Keratinocyte (primary cell): ENCODE data around the gene DBNDD1.

Experiments used
- EZH2 ChIP-seq: IDR thresholded peaks from one replicate; pipeline ENCODE4 v1.6.1; 2012; ENCODE audit warnings: inconsistent platforms, mild to moderate bottlenecking, low read length, moderate library complexity
- TF ChIP-seq, protein P1 (sequence below), 3 experiments: IDR thresholded peaks in 1 of 3; conservative IDR thresholded peaks in 1 of 3; optimal IDR thresholded peaks in 1 of 3; 2 replicates in 2 of 3; 3 replicates in 1 of 3; pipeline versions ENCODE3 to v1.5.1; 2011; ENCODE audit warnings: low read length in 3 of 3, mild to moderate bottlenecking in 3 of 3, moderate library complexity in 2 of 3, control low read depth in 1 of 3, inconsistent platforms in 1 of 3; ENCODE audit not compliant: insufficient read depth in 2 of 3; ENCODE audit errors: extremely low read depth in 1 of 3

DNA sequence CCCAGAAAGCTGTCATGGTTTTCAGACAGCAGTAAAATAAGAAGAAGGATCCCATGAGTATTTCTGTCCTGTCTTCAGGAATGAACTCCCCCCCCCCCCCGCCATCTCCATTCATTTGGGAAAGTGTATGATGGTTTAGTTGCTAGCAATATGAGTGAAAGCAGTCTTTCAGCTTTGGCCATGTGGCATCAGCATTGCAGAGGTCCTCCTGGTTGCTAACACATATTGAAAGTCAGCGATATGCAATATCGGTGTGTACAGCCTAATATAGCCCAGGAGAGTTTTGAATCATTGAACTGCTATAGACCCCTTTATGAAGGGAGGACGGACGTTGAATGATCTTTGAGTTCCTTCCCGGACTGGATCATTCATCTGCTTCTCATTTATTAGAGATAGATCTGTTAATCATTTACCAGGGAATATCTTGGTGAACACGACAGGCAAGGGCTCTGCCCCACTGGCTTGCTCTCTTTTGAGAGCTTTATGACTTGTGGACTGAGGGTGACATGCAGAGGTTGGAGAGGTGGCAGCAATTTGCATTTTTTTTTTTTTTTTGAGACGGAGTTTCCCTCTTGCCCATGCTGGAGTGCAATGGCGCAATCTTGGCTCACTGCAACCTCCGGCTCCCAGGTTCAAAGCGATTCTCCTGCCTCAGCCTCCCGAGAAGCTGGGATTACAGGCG is 45.5 kb downstream of the DBNDD1 start:
- TF ChIP-seq, protein P1, sequence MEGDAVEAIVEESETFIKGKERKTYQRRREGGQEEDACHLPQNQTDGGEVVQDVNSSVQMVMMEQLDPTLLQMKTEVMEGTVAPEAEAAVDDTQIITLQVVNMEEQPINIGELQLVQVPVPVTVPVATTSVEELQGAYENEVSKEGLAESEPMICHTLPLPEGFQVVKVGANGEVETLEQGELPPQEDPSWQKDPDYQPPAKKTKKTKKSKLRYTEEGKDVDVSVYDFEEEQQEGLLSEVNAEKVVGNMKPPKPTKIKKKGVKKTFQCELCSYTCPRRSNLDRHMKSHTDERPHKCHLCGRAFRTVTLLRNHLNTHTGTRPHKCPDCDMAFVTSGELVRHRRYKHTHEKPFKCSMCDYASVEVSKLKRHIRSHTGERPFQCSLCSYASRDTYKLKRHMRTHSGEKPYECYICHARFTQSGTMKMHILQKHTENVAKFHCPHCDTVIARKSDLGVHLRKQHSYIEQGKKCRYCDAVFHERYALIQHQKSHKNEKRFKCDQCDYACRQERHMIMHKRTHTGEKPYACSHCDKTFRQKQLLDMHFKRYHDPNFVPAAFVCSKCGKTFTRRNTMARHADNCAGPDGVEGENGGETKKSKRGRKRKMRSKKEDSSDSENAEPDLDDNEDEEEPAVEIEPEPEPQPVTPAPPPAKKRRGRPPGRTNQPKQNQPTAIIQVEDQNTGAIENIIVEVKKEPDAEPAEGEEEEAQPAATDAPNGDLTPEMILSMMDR (optimal IDR thresholded peaks at IDR 0.05 in 1 of 3, IDR thresholded peaks at IDR 0.05 in 1 of 3, conservative IDR thresholded peaks at IDR 0.05 in 1 of 3; ENCODE audit: extremely low read depth in 1 of 3, insufficient read depth in 2 of 3, low read length in 3 of 3): no peak
- TF ChIP-seq EZH2: no peak
